ENCODE data around the gene TMEM220.

Gene TMEM220

DNA sequence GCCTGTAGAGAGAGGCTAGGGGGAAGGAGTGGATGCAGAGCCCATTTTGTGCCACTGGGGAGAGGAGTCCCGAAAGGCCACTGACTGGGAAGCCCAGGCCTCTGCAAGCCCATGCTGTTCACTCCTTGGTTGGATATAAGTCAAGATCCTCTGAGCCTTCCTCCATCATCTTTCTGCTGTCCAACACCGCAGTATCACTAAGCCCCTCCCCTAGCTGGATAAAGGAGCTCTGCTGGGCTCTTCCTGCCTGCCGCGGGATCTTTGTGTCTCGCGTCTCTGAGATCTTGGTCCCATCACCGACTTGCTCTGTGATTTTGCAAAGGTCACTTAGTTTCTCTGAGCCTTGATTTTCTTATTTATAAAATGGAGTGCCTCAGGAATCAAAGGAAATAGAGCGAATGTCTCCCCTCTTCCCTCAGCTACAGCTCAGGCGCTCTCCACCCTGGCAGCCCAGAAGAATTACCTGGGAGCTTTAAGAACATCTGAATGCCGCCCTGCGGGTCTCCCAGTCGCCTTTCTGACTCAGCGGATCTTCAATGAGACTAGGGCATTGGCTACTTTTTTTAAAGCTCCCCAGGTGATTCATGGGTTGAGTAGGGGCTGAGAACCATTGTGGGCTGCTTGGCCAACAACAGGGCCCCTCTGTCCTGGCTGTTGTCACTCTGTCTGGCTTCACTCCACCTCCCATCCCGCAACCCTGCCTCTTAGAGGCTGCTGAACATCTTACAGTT lies 25.2 kb upstream of the TMEM220 start:
- no peaks in the 10 kb centered on the region for H3K9me3 ChIP-seq (ENCODE audit: control insufficient read depth, low read length)
- H3K9ac ChIP-seq (ENCODE audit: low read length) = no peak overlapping the region
- H3K4me3 ChIP-seq (ENCODE audit: low read length) = no peak overlapping the region
- H3K27me3 ChIP-seq (replicated peaks; ENCODE audit: control insufficient read depth, insufficient read depth, low read length) = peaks cover 13% of the 10 kb centered on the region
- H3K36me3 ChIP-seq (ENCODE audit: control insufficient read depth, insufficient read depth, low read length, severe bottlenecking) = no peaks in the 10 kb centered on the region
- no peaks in the 10 kb centered on the region for H3K4me1 ChIP-seq (ENCODE audit: control insufficient read depth, insufficient read depth, low read length)
- DNase-seq (ENCODE audit: low read depth) = no peak

DNA sequence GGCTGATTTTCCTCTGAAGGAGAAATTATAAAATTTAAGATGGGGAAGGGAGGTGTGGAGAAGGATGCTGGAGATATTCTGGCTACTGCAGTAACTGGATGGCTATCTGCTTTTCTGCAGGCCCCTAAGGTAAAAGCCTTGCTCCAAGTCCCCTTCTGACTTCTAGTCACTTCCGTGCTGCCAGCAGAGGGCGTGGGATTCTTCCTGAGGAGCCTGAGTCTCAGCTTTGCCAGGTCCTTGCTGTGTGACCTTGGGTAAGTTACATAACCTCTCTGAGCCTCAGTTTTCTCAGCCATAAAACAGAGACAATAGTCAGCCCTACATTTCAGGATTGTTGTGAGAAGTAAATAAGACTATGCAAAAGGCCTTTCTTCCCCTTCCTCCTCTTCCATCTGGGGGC lies 24.3 kb upstream of the TMEM220 start:
- Histone ChIP-seq H3K9ac (ENCODE audit: low read length) (no peak overlapping the region), H3K4me1 (ENCODE audit: control insufficient read depth, insufficient read depth, low read length) (peaks cover 3% of the 10 kb centered on the region), H3K4me3 (ENCODE audit: low read length) (no peak overlapping the region), H3K27me3 (replicated peaks; ENCODE audit: control insufficient read depth, insufficient read depth, low read length) (peaks cover 13% of the 10 kb centered on the region), H3K9me3 (ENCODE audit: control insufficient read depth, low read length) (no peaks in the 10 kb centered on the region), H3K36me3 (ENCODE audit: control insufficient read depth, insufficient read depth, low read length, severe bottlenecking) (no peaks in the 10 kb centered on the region)
- peak; percentile 17 for DNase-seq (ENCODE audit: low read depth)

DNA sequence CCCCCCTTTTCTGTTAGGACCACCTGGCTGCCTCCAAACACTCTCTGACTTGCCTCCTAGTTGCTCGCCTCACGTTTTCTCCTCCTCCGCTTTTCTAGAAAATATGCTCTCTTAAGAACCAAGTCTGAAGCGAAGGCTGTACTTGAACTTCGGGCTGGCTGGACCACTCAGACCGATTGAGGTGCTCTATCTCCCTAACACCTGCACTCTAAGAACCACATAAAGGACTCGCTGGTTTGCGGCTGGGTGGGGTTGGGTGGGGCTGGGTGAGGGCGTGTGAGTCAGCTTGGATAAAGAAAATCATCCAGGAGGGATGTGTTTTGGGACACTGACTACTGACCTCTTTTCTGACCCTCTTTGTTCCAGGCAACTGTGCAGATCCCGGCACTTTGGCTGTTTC lies 22.9 kb upstream of the TMEM220 start:
- H3K4me1 ChIP-seq (ENCODE audit: control insufficient read depth, insufficient read depth, low read length) = peaks cover 12% of the 10 kb centered on the region
- H3K9ac ChIP-seq (ENCODE audit: low read length) = no peak overlapping the region
- H3K4me3 ChIP-seq (ENCODE audit: low read length) = no peak overlapping the region
- no peaks in the 10 kb centered on the region for H3K36me3 ChIP-seq (ENCODE audit: control insufficient read depth, insufficient read depth, low read length, severe bottlenecking)
- no peaks in the 10 kb centered on the region for H3K9me3 ChIP-seq (ENCODE audit: control insufficient read depth, low read length)
- no peak for DNase-seq (ENCODE audit: low read depth)
- peaks cover 13% of the 10 kb centered on the region for H3K27me3 ChIP-seq (replicated peaks; ENCODE audit: control insufficient read depth, insufficient read depth, low read length)

DNA sequence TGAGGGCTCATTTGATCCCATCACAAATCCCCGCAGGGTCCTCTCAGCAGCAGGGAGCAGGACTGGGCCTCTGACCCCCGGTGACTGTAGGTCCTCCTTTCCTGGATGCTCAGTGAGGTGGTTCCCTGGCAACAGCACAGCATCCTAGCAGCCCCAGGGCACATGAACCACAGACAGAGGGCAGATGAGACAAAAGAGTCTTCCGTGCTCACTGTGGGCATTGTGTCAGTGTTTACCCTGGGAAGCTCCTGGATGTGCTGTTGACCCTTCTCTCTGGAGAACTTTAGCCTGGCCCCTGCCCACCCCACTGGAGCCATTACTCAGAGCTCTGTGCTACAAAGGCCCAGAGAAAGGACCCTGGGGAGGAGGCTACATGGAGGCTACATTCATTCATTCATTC lies 21.7 kb upstream of the TMEM220 start:
- Histone ChIP-seq H3K4me1 (ENCODE audit: control insufficient read depth, insufficient read depth, low read length) (peaks cover 12% of the 10 kb centered on the region), H3K9ac (ENCODE audit: low read length) (no peak overlapping the region), H3K9me3 (ENCODE audit: control insufficient read depth, low read length) (no peaks in the 10 kb centered on the region), H3K36me3 (ENCODE audit: control insufficient read depth, insufficient read depth, low read length, severe bottlenecking) (no peaks in the 10 kb centered on the region), H3K4me3 (ENCODE audit: low read length) (no peak overlapping the region), H3K27me3 (replicated peaks; ENCODE audit: control insufficient read depth, insufficient read depth, low read length) (peaks cover 13% of the 10 kb centered on the region)
- no peak for DNase-seq (ENCODE audit: low read depth)

DNA sequence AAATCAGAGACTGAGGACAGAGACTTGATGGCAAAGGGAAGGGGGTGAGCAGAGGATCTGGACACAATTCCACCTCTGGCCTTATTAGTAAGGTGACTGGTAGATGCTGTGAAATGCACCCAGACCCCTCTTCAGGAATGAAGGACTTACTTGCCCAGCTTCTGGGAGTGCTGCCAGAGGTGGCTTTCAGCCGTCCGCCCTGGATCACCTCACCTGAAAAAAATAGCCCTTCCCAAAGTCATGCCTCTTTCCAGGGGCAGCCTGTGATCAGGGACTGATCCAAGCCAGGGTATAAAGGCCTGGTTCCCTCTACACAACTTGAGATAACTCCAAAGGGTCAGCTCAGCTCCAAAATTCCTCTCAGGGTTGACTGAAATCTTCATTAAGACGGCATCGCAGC lies 20.4 kb upstream of the TMEM220 start:
- H3K4me1 ChIP-seq (ENCODE audit: control insufficient read depth, insufficient read depth, low read length) = peaks cover 17% of the 10 kb centered on the region
- no peaks in the 10 kb centered on the region for H3K9me3 ChIP-seq (ENCODE audit: control insufficient read depth, low read length)
- no peaks in the 10 kb centered on the region for H3K36me3 ChIP-seq (ENCODE audit: control insufficient read depth, insufficient read depth, low read length, severe bottlenecking)
- peaks cover 3% of the 10 kb centered on the region for H3K27me3 ChIP-seq (replicated peaks; ENCODE audit: control insufficient read depth, insufficient read depth, low read length)
- H3K4me3 ChIP-seq (ENCODE audit: low read length) = no peak overlapping the region
- no peak overlapping the region for H3K9ac ChIP-seq (ENCODE audit: low read length)
- no peak for DNase-seq (ENCODE audit: low read depth)

DNA sequence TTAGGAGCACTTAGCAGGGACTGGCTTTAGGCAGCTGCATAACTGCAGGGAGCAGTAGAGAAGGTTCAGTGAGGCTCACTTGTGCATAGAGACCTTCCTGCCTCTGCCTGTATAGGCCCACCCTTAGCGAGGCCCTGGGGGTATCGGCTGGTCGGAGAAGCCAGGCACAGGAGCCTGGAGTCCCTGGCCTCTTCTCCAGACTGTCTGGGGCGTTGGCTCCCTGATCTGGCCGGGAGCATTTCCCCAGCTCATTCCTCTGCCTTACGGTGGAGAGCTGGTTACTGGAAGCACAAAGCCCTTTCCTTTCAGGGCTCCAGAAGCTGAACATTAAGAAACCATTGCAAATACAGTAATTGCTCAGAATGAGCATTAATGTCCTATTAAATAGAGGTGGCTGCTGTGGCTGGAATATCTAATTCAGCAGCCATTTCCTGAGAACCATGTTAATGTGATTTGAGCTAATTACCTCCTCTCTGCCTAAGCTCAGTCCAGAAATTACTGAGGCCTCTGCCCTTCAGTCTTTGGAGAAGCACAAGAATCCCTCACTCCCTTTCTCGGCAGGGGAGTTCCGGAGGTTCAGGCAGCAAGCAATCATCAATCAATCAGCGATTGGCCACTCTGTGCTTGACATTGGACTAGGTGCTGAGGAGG lies 18.8 kb upstream of the TMEM220 start:
- Histone ChIP-seq H3K27me3 (replicated peaks; ENCODE audit: control insufficient read depth, insufficient read depth, low read length) (no peaks in the 10 kb centered on the region), H3K9ac (ENCODE audit: low read length) (no peak overlapping the region), H3K4me1 (ENCODE audit: control insufficient read depth, insufficient read depth, low read length) (peaks cover 31% of the 10 kb centered on the region), H3K4me3 (ENCODE audit: low read length) (no peak overlapping the region), H3K9me3 (ENCODE audit: control insufficient read depth, low read length) (no peaks in the 10 kb centered on the region), H3K36me3 (ENCODE audit: control insufficient read depth, insufficient read depth, low read length, severe bottlenecking) (no peaks in the 10 kb centered on the region)
- no peak for DNase-seq (ENCODE audit: low read depth)

DNA sequence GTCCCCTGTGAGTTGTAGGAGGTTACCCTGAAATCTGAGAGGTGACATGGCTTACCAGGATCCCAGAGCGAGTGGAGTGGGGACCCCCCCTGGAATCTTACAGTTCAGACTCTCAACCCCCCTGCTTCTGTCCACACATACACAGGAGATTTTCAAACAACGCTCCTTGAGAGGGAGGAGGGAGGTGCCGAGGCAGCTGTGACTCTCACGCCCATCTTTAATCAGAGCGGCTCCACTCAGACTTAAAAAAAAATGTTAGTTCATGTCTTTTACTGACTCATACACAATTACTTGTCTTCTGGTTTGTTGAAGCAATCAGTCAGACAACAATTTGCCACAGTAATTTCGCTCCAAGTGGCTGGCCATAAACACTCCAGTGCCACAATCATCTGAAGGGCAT lies 15.4 kb upstream of the TMEM220 start:
- Histone ChIP-seq H3K9me3 (ENCODE audit: control insufficient read depth, low read length) (no peaks in the 10 kb centered on the region), H3K9ac (ENCODE audit: low read length) (peak overlapping the region; percentile 39), H3K36me3 (ENCODE audit: control insufficient read depth, insufficient read depth, low read length, severe bottlenecking) (no peaks in the 10 kb centered on the region), H3K4me3 (ENCODE audit: low read length) (peak overlapping the region; percentile 8), H3K4me1 (ENCODE audit: control insufficient read depth, insufficient read depth, low read length) (peaks cover 39% of the 10 kb centered on the region), H3K27me3 (replicated peaks; ENCODE audit: control insufficient read depth, insufficient read depth, low read length) (no peaks in the 10 kb centered on the region)
- DNase-seq (ENCODE audit: low read depth) = no peak

DNA sequence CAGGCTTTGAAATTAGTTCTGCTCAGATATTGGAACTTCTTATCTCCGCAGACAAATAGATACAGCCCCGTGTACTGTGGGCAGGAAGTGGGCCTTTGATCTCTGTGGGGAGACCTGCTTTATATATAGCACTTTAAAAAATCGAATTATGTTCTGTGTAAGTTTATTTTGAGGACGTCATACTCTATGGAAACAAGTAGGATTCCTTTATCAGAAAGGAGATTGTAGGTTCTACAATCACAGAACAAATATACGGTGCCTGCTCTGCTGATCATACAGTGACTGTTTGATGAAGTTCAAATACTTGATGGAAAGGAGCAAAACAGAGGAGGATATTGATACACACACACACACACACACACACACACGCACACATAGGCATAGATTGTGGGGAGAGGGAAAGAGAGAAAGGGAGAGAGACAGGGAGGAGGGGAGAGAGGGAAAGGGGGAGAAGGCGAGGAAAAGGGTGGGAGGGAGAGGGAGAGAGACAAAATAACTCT lies 14.7 kb upstream of the TMEM220 start:
- no peak for DNase-seq (ENCODE audit: low read depth)
- H3K27me3 ChIP-seq (replicated peaks; ENCODE audit: control insufficient read depth, insufficient read depth, low read length) = no peaks in the 10 kb centered on the region
- H3K4me1 ChIP-seq (ENCODE audit: control insufficient read depth, insufficient read depth, low read length) = peaks cover 39% of the 10 kb centered on the region
- H3K9ac ChIP-seq (ENCODE audit: low read length) = peak overlapping the region; percentile 39
- no peak overlapping the region for H3K4me3 ChIP-seq (ENCODE audit: low read length)
- no peaks in the 10 kb centered on the region for H3K9me3 ChIP-seq (ENCODE audit: control insufficient read depth, low read length)
- H3K36me3 ChIP-seq (ENCODE audit: control insufficient read depth, insufficient read depth, low read length, severe bottlenecking) = no peaks in the 10 kb centered on the region

DNA sequence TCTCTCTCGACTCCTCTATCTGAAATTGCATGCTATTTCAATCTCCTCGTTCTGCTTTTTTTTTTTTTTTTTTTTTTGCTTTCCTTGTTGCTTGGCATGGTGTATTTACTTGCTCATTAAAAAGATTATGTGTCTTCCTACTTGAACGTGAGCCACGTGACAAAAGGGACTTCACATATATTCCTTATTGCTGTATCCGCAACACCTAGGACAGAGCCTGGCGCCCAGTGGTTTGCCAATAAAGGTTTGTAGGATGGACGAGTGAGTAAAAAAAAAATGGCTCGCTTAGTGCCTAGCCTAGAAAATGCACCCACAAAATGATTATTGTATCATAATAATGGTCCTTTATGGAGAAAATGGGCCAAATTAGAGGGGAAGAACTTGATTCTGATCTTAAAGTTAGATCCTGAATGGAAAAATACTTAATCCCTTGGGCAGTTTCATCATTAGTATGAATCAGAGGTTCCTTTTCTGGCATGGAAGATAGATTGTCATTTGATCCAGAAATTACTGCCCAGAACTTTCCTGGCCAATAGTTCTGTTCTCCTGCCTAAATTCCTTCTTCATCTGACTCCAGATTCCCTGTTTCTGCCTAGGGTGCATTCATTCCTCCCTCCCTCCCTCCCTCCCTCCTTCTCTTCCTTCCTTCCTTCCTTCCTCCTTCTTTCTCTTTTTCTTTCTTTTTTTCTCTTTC lies 13.6 kb upstream of the TMEM220 start:
- H3K36me3 ChIP-seq (ENCODE audit: control insufficient read depth, insufficient read depth, low read length, severe bottlenecking) = no peaks in the 10 kb centered on the region
- peak overlapping the region; percentile 64 for H3K4me3 ChIP-seq (ENCODE audit: low read length)
- H3K27me3 ChIP-seq (replicated peaks; ENCODE audit: control insufficient read depth, insufficient read depth, low read length) = no peaks in the 10 kb centered on the region
- peak overlapping the region; percentile 51 for H3K9ac ChIP-seq (ENCODE audit: low read length)
- H3K9me3 ChIP-seq (ENCODE audit: control insufficient read depth, low read length) = no peaks in the 10 kb centered on the region
- DNase-seq (ENCODE audit: low read depth) = peak; percentile 82
- H3K4me1 ChIP-seq (ENCODE audit: control insufficient read depth, insufficient read depth, low read length) = peaks cover 30% of the 10 kb centered on the region

DNA sequence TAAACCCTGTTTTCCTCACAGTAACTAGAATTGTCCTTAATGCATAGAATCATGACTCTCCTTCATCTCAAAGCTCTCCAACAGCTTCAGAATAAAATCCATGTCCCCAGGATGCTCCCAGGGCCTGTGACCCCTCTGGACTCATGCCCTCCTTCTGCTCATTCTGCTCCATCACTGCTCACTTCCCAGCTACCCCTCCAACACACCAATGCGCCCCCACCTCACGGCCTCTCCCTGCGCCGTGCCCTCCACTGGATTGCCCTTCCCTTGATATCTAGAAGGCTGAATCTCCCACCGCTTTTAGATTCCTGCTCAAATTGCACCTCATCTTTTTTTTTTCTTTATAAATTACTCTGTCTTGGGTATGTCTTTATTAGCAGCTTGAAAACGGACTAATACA lies 12.6 kb upstream of the TMEM220 start:
- no peaks in the 10 kb centered on the region for H3K27me3 ChIP-seq (replicated peaks; ENCODE audit: control insufficient read depth, insufficient read depth, low read length)
- no peaks in the 10 kb centered on the region for H3K36me3 ChIP-seq (ENCODE audit: control insufficient read depth, insufficient read depth, low read length, severe bottlenecking)
- no peak overlapping the region for H3K4me3 ChIP-seq (ENCODE audit: low read length)
- H3K4me1 ChIP-seq (ENCODE audit: control insufficient read depth, insufficient read depth, low read length) = peaks cover 28% of the 10 kb centered on the region
- H3K9me3 ChIP-seq (ENCODE audit: control insufficient read depth, low read length) = no peaks in the 10 kb centered on the region
- no peak for DNase-seq (ENCODE audit: low read depth)
- no peak overlapping the region for H3K9ac ChIP-seq (ENCODE audit: low read length)

DNA sequence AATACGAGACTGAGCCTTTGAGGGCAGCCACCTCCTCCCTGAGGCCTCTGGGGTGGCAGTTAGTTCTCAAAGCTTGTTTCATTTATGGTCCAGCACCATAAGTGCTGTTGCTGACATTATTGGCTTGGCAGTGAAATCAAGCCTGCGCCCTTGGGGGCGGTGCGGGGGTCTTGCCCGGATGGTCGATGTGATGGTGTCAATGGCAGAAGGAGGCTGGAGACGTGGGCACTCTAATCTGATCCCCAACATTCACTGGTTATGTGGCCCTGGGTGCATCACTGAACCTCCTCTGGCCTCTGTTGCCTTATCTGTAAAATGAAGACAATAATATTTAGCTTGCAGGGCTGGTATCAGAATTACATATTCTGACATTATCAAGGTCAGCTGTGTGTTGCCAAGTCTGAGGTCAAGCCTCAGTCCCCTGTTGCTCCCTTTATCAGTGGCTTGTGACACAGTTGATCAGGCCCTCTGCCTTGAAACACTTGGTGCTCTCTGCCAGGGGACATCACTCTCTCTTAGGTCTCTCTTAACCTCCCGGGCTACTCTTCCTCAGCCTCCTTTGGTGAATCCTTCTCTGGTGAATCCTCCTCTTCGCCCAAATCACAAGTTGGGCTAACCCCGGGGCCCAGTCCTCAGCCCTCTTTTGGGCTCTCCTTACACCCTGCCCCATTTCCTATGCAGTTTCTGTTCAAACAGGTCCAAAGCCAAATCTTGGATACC lies 11.8 kb upstream of the TMEM220 start:
- Histone ChIP-seq H3K36me3 (ENCODE audit: control insufficient read depth, insufficient read depth, low read length, severe bottlenecking) (no peaks in the 10 kb centered on the region), H3K4me3 (ENCODE audit: low read length) (no peak overlapping the region), H3K9ac (ENCODE audit: low read length) (no peak overlapping the region), H3K4me1 (ENCODE audit: control insufficient read depth, insufficient read depth, low read length) (peaks cover 31% of the 10 kb centered on the region), H3K9me3 (ENCODE audit: control insufficient read depth, low read length) (no peaks in the 10 kb centered on the region), H3K27me3 (replicated peaks; ENCODE audit: control insufficient read depth, insufficient read depth, low read length) (no peaks in the 10 kb centered on the region)
- no peak for DNase-seq (ENCODE audit: low read depth)
